Adipocyte (in vitro differentiated cells): ENCODE data around the gene NCOA6.

Experiments used
- DNase-seq: peaks from one replicate; pipeline ENCODE4 v3.0.0-alpha.2; 2015; ENCODE audit warnings: low read depth
- H3K27me3 ChIP-seq: replicated peaks from 2 replicates; pipeline ENCODE4 v1.7.0; 2013; ENCODE audit warnings: mild to moderate bottlenecking, low read length, moderate library complexity; ENCODE audit not compliant: control insufficient read depth, insufficient read depth
- H3K36me3 ChIP-seq: 2 replicates; pipeline ENCODE4 v1.7.0; 2013; ENCODE audit warnings: low read length, mild to moderate bottlenecking, moderate library complexity; ENCODE audit not compliant: control insufficient read depth, insufficient read depth, severe bottlenecking
- H3K4me1 ChIP-seq: 2 replicates; pipeline ENCODE4 v1.7.0; 2013; ENCODE audit warnings: mild to moderate bottlenecking, low read length, moderate library complexity; ENCODE audit not compliant: control insufficient read depth, insufficient read depth
- H3K4me3 ChIP-seq: 2 replicates; pipeline ENCODE4 v1.7.0; 2013; ENCODE audit warnings: mild to moderate bottlenecking, low read length, moderate library complexity
- H3K9ac ChIP-seq: 2 replicates; pipeline ENCODE4 v1.7.0; 2013; ENCODE audit warnings: mild to moderate bottlenecking, low read length, moderate library complexity
- H3K9me3 ChIP-seq: 2 replicates; pipeline ENCODE4 v1.7.0; 2013; ENCODE audit warnings: mild to moderate bottlenecking, low read length, moderate library complexity; ENCODE audit not compliant: control insufficient read depth

NCOA6 gene

DNA sequence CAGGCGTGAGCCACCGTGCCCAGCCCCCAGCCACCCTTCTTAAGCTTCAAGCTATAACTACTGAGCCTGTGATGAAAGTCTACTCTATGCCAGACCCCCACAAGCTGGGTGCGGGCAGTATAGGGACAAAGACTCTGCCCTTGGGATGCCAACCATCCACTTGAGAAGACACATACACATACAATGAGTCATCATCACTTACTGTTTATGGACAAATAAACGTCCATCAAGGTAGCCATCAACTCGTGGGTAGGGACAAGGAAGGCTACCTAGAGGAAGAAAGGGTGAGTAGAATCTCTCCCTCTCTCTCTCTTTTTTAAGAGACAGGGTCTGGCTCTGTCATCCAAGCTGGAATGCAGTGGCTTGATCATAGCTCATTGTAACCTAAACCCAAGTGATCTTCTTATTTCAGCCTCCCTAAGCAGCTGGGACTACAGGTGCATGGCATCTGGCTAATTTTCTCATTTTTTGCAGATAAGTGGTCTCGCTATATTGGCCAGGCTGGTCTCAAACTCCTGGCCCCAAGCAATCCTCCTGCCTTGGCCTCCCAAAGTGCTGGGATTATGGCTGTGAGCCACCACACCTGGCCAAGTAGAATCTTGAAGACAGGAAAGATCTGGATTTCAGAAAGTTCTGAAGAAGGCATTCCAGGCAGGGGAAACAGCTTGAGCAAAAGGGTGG, 123.9 kb downstream of the NCOA6 start:
- DNase-seq, result no peak
- Histone ChIP-seq H3K4me1 (peaks cover 25% of the 10 kb centered on the region), H3K9ac (no peak overlapping the region), H3K4me3 (no peak overlapping the region), H3K27me3 (peaks cover 9% of the 10 kb centered on the region), H3K9me3 (no peaks in the 10 kb centered on the region), H3K36me3 (no peaks in the 10 kb centered on the region)

DNA sequence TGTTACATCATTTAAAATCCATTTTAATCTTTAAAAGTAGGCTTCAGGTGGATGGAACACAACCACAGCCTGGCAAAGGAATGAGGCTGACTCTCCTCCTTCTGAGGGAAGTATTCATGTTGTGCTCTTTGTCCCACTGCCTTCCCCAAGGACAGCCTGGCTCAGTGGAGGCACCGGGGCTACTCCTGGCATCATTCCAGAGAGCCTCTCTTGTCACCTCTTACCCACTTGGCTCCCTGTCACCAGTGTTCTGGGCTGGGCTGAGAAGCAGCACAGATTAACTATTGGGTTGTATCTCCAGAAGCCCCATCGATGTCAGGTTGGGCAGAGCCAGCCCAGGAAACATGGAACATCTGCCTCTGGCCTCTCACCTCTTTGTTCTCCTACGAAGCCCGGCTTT, 132.0 kb downstream of the NCOA6 start:
- Histone ChIP-seq H3K4me1 (no peaks in the 10 kb centered on the region), H3K9ac (no peak overlapping the region), H3K27me3 (no peaks in the 10 kb centered on the region), H3K36me3 (no peaks in the 10 kb centered on the region), H3K9me3 (no peaks in the 10 kb centered on the region), H3K4me3 (no peak overlapping the region)
- no peak for DNase-seq

DNA sequence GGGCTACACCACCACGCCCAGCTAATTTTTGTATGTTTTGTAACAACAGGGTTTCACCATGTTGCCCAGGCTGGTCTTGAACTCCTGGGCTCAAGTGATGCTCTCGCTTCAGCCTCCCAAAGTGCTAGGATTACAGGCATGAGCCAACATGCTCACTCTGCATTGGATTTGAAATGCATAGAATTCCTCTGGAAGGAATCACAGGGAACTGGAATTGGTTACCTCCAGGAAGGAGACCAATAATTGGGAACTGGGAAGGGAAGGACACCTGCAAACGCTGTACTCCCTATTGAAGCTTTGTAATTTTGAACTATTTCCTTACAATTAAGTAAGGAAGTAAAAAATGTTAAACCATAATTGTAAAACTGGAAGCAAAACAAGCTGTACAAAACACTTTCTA, 133.6 kb downstream of the NCOA6 start:
- Histone ChIP-seq H3K9me3 (no peaks in the 10 kb centered on the region), H3K4me3 (no peak overlapping the region), H3K36me3 (no peaks in the 10 kb centered on the region)

DNA sequence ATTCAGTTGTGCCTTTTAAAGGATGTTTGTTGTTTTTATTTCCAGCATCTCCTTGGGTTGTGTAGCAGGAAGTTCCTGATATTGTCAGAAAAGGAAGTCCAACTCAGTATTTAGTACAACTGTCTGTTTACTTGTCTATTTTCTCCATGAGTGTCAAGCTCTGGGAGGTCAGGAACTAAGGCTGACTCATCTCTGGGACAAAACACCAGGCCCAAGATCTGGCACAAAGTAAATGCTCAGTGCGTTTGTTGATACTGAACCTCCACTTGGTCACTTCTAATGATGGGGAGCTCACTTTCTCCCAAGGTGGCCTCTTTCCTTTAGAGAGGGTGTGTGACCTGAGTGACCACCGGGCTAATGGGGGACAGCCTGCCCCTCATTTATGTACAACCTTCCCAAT, 136.0 kb downstream of the NCOA6 start:
- Histone ChIP-seq H3K4me1 (no peaks in the 10 kb centered on the region), H3K4me3 (no peak overlapping the region), H3K9me3 (no peaks in the 10 kb centered on the region), H3K9ac (no peak overlapping the region), H3K36me3 (no peaks in the 10 kb centered on the region), H3K27me3 (no peaks in the 10 kb centered on the region)
- no peak for DNase-seq

More for the DNA sequence above, 133.6 kb downstream of the NCOA6 start:
- Histone ChIP-seq H3K9ac (no peak overlapping the region), H3K4me1 (no peaks in the 10 kb centered on the region), H3K27me3 (no peaks in the 10 kb centered on the region)
- DNase-seq, result no peak

DNA sequence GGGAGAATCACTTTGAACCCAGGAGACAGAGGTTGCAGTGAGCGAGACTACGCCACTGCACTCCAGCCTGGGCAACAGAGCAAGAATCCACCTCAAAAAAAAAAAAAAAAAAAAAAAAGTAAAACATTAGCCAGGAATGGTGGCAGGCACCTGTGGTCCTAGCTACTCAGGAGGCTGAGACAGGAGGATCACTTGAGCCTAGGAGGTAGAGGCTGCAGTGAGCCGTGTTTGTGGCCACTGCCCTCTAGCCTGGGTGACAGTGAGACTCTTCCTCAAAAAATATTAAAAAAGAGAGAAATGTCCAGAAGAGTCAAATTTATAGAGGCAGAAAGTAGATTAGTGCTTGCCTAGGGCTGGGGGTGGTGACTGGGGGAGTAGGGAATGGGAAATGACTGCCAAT, 141.8 kb downstream of the NCOA6 start:
- H3K27me3 ChIP-seq, result no peaks in the 10 kb centered on the region
- no peak overlapping the region for H3K4me3 ChIP-seq
- no peaks in the 10 kb centered on the region for H3K9me3 ChIP-seq
- DNase-seq, result no peak
- H3K9ac ChIP-seq, result no peak overlapping the region
- no peaks in the 10 kb centered on the region for H3K4me1 ChIP-seq
- no peaks in the 10 kb centered on the region for H3K36me3 ChIP-seq

DNA sequence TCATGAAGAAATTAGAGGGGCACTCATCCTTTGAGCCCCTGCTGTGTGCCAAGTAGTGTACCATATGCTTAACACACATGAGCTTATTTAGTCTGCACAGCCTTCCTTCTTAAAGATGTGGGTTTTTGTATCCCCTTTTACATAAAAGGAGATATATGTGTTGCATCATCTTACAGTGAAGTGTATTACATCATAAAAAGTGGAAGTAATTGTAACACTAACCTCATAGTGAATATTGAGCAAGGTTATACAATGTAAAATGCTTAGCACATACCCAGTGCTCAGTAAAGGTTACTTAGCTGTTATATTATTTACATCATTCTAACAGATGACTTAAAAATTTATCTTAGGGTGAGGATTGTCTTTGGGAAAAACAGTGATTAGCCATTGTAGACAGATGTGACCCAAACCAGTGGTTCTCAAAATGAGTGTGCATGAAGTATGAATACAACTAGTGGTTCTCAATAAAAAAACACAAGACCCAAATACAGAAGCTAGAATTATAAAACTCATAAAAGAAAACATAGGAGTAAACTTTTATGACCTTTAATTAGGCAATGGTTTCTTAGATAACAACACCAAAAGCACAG, 144.8 kb downstream of the NCOA6 start:
- DNase-seq, result peak; percentile 11
- Histone ChIP-seq H3K27me3 (no peaks in the 10 kb centered on the region), H3K4me1 (peaks cover 4% of the 10 kb centered on the region)

DNA sequence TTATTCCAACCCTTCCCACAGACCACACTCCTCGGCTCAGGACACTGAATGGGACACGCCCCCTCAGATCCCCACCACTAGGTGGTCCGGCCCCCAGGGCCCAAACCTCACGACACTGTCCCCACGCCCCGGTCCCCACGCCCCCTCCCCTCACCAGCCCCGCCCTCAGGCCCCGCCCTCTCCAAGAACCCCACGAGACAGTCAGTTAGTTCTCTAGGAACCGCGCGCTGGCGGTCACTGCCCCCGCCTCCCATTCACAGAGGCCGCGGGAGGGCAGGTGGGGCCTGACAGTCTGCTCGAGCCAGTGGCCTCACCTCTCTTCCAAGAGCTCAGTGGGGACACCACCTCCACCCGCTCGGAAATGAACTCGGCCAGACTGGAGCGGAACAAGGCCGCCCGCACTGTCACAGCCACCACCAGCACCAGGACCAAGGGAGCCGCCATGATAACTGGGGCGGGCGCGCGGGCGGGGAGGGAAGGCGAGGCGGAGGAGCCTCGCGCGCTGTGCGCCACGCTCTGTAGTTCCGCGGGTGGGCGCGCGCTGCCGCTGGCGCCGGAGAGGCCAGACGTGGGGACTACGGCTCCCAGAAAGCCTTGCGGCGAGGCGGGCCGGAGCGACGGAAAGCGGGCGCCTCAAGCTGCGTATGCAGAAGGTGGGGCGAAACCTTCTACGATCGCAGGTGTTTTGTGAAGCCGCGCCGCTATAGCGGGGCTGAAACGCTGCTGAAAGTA, 148.6 kb downstream of the NCOA6 start, which contains the start of gene PIGU:
TSS of gene PIGU (minus strand) at position 451 of the 732 bp plus-strand sequence. CDS start at position 444, 7 bp downstream.
- no peaks in the 10 kb centered on the region for H3K27me3 ChIP-seq

More for the DNA sequence above, 144.8 kb downstream of the NCOA6 start:
- Histone ChIP-seq H3K36me3 (no peaks in the 10 kb centered on the region), H3K9me3 (no peaks in the 10 kb centered on the region), H3K9ac (no peak overlapping the region), H3K4me3 (no peak overlapping the region)

DNA sequence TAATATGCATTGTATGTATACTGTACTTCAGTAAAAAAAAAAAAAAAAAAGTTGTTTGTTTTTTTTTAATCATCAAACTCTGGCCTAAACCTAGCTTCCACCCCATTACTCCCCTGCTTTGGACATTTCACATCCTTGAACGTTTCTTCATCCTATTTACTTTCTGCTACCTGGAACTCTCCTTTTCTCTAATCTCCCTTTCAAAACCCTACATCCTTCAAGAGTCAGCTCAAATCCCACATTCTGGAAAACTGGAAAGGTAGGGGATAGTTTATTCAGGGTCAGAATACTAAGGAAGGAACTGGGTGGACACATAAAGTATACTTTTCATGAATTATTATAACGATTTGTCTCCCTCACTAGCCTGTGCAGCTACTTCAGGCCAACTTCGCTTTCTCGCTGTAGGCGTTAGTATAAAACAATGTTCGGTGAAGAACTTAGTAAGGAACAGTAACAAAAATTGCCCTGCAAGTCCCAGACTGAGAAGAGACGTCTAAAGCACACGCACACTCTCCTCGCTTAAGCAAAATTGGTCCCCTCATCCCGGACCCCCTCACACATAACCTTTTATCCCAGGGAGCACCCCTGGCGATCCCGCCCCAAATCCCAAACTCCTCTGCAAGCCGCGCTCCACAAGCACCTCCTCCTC, 149.3 kb downstream of the NCOA6 start:
- Histone ChIP-seq H3K9ac (peak overlapping the region; percentile 83), H3K4me1 (peaks cover 5% of the 10 kb centered on the region), H3K27me3 (no peaks in the 10 kb centered on the region), H3K9me3 (no peaks in the 10 kb centered on the region), H3K36me3 (no peaks in the 10 kb centered on the region), H3K4me3 (peak overlapping the region; percentile 96)
- no peak for DNase-seq

More for the DNA sequence above, 148.6 kb downstream of the NCOA6 start, which contains the start of gene PIGU:
- H3K9me3 ChIP-seq, result no peaks in the 10 kb centered on the region
- peaks cover 5% of the 10 kb centered on the region for H3K4me1 ChIP-seq
- H3K4me3 ChIP-seq, result peak within 1 kb of the TSS; percentile 96
- no peaks in the 10 kb centered on the region for H3K36me3 ChIP-seq
- peak within 1 kb of the TSS; percentile 83 for H3K9ac ChIP-seq
- peak; percentile 99 for DNase-seq

DNA sequence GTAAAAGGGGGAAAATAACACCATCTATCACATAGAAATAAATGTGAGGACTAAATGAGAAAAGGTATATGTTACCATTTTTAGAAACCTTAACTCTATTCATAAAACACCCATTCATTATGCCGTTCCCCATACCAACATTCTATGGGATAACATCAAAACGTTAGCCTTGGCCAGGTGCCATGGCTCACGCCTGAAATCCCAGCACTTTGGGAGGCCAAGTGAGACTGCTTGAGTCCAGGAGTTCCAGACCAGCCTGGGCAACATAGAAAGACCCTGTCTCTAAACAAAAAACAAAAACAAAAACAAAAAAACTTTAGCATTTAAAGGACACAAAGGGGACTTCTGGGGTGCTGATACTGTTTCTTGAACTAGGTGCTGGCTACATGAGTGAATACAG, 149.9 kb downstream of the NCOA6 start:
- H3K9ac ChIP-seq, result peak overlapping the region; percentile 83
- H3K27me3 ChIP-seq, result no peaks in the 10 kb centered on the region
- no peak for DNase-seq
- H3K4me3 ChIP-seq, result peak overlapping the region; percentile 96
- peaks cover 5% of the 10 kb centered on the region for H3K4me1 ChIP-seq
- no peaks in the 10 kb centered on the region for H3K9me3 ChIP-seq
- no peaks in the 10 kb centered on the region for H3K36me3 ChIP-seq

DNA sequence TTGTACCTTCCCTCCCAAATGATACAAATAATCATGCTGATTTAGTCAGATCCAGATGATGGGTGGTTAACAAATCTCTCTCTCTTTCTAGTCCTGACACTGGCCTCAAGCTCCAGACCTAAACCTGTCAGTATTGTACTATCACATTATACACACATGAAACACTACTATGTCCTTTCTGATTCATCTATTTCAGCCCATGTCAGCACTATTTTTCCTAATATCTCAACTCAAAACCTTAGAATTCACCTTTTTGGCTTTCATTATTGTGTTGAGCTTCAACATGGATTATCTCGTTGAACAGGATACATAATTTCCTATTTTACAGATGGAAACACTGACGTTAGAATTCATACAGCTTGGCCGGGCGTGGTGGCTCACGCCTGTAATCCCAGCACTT, 152.0 kb downstream of the NCOA6 start:
- H3K36me3 ChIP-seq, result no peaks in the 10 kb centered on the region
- no peaks in the 10 kb centered on the region for H3K9me3 ChIP-seq
- H3K27me3 ChIP-seq, result no peaks in the 10 kb centered on the region
- H3K4me1 ChIP-seq, result peaks cover 5% of the 10 kb centered on the region
- H3K9ac ChIP-seq, result no peak overlapping the region
- no peak overlapping the region for H3K4me3 ChIP-seq
- DNase-seq, result no peak

DNA sequence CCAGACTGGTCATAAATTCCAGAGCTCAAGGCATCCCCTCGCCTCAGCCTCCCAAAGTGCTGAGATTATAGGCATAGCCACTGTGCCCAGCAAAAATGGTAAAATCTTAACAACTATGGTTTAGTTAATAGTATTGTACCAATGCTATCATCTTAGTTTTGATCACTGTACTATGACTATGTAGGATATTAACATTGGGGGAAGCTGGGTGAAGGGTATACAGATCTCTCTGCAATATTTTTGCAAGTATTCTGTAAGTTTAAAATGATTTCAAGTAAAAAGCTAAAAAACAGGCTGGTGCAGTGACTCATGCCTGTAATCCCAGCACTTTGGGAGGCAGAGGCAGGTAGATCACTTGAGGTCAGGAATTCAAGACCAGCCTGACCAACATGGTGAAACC, 156.4 kb downstream of the NCOA6 start:
- Histone ChIP-seq H3K4me1 (no peaks in the 10 kb centered on the region), H3K9ac (no peak overlapping the region), H3K4me3 (no peak overlapping the region), H3K9me3 (no peaks in the 10 kb centered on the region), H3K27me3 (no peaks in the 10 kb centered on the region), H3K36me3 (no peaks in the 10 kb centered on the region)
- no peak for DNase-seq
